Endometrium (tissue), 2 donors: Measurements from ENCODE around the gene TECPR2.
"Not testable (repeated sequence)": the region's sequence is repeated elsewhere in the genome, so short reads cannot be mapped to it uniquely, and the experiment has no call there.

Source experiments
- FAIRE-seq: peaks from 2 replicates; lab custom pipeline; 2012; peaks lifted over from hg19 to GRCh38; lab: Jason Lieb, UNC
- donor health status: control.
- donor health status: control.

Gene TECPR2

GRCh38 chr14:102333390-102333789 lies 29.4 kb upstream of the TECPR2 start:
- no peak for FAIRE-seq

GRCh38 chr14:102333795-102334705 lies 28.7 kb upstream of the TECPR2 start:
- FAIRE-seq, result no peak

DNA sequence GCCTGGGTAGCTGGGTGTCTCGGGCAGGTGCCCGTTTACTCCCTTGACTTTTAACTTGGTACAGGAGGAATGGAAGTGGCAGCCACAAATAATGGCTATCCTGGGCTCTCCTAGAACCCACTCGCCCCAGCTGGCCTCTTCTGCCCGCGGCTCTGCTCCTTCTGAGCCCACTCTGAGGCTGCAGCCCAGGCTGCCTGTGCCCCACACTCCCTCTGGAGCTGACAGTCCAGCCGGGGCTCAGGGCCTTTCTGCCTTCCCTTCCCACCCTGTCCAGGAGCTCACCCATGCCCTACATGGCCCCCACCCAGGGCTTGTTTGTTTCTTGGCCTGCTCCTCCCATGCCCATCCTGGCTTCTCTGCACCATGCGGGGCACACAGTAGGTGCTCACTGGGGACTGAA lies 27.6 kb upstream of the TECPR2 start:
- FAIRE-seq, result no peak

- FAIRE-seq, result no peak
Measured at GRCh38 chr14:102338724-102339123, 24.0 kb upstream of the TECPR2 start.

- no peak for FAIRE-seq
Measured at GRCh38 chr14:102341566-102341965, 21.2 kb upstream of the TECPR2 start.

- FAIRE-seq, result no peak
Measured at GRCh38 chr14:102342238-102342637, 20.5 kb upstream of the TECPR2 start.

DNA sequence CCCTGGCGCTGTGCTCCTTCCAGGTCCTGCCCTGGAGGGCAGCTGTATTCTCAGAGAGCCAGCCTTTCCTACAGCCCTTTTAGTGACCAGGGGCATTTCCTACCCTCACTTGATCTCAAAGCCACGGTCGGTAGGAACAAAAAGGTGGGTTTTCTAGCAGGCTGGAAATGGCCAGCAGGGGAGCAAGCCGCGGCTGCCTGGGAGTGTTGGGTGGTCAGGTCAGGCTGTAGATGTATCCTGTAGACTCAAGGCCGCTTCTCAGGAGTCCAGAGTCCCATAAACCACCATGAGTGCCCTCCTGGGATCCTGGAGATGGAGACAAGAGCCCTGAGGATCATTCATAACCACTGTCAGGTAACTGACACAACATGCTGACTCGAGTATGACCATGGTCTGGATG lies 18.7 kb upstream of the TECPR2 start:
- no peak for FAIRE-seq

DNA sequence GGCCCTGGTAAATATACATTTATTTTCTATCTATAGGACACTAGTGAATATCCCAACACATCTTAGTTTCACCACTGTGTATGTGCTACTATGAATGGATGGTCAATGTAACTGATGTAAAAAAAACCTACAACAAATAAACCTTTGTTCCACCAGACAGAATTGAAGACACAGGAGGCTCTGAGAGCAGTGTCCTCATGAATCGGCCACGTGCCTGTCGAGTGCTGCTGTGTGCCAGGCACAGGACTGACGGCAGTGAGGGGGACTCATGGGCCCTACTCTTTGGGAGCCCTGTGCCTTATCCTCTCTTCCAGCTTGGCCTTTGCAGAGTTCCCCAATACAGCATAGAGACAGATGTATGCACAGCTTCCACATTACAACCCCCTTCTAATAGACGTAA lies 18.3 kb upstream of the TECPR2 start:
- FAIRE-seq, result no peak

DNA sequence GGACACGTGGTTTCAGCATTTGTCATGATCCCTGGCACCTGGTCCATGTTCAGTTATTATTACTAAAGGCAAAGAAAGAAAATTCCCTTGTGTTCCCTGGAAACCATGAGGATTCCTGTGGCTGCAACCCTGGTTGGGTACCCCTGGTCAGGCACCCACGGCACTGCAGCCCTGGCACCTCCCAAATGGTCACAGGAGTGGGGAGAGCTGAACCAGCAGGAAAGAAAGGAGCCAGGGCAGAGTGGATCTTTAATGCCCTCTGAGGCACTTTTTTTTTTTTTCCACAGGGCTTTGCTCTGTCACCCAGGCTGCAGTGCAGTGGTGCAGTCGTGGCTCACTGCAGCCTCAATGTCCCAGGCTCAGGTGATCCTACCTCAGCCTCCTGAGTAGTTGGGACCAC lies 17.5 kb upstream of the TECPR2 start:
- no peak for FAIRE-seq

DNA sequence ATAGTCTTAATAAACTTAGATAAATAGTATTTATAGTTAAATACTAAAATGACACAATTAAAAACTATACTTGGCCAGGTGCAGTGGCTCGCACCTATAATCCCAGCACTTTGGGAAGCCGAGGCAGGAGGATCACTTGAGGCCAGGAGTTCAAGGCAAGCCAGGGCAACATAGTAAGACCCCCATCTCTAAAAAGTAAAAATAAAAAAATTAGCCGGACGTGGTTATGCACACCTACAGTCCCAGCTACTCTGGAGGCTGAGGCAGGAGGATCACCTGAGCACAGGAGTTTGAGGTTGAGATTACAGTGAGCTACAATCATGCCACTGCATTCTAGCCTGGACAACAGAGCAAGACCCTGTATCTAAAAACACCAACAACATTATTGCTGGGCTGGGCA lies 16.1 kb upstream of the TECPR2 start:
- FAIRE-seq, result no peak

GRCh38 chr14:102348376-102348775 lies 14.4 kb upstream of the TECPR2 start:
- no peak for FAIRE-seq

GRCh38 chr14:102351023-102351422 lies 11.7 kb upstream of the TECPR2 start:
- no peak for FAIRE-seq

DNA sequence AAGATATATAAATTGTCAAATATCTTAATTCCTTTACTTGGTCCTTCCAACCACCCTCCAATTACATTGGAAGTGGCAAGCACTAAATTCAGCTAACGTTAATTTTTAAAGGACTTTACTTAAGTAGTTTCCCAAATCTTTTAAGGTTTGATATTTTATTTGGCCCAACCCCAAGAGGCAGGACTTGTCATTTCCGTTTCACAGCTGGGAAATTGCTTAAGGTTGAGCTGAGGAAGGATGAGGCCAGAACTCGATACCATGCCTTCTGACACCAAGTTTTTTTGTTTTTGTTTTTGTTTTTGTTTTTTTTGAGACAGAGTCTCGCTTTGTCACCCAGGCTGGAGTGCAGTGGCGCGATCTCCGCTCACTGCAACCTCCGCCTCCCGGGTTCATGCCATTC lies 11.1 kb upstream of the TECPR2 start:
- not testable (repeated sequence) for FAIRE-seq

GRCh38 chr14:102352213-102352612 lies 10.5 kb upstream of the TECPR2 start:
- FAIRE-seq, result no peak

DNA sequence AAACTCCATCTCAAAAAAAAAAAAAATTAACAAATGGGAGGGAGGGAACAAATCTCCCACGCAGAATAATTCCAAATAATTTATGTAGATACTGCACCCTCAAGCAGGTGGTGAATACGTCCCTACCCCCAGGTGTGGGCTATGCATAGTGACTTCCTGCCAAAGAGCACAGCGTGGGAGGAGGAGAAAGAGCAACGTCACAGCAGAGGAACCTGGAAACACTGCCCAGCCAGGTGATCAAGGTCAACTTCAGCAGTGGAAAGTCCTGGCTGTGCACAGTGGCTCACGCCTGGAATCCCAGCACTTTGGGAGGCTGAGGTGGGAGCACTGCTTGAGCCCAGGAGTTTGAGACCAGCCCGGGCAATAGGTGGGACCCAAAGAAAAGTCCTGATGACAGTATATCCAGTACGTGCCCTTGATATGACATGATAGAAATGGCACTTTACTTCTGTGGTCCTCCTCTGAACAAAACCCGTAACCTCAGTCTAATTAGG lies 9.6 kb upstream of the TECPR2 start:
- no peak for FAIRE-seq

DNA sequence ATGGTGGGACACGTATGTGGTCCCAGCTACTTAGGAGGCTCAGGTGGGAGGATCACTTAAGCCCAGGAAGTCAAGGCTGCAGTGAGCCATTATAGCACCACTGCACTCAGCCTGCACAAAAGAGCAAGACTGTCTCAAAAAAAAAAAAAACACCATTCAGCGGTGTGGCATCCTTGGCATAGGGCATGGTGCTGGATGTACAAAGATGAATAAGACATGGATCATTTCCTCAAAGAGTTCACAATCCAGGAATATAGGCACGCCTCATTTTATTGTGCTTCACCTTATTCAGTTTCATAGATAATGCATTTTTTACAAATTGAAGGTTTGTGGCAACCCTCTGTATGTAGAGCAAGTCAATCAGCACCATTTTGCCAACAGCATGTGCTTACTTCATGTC lies 6.5 kb upstream of the TECPR2 start:
- FAIRE-seq, result no peak

- FAIRE-seq, result no peak
Measured at GRCh38 chr14:102359341-102359740, 3.4 kb upstream of the TECPR2 start.

GRCh38 chr14:102360388-102360787 lies 2.4 kb upstream of the TECPR2 start:
- FAIRE-seq, result no peak

- FAIRE-seq, result no peak
Measured at GRCh38 chr14:102362084-102362483, 657 bp upstream of the TECPR2 start.

- FAIRE-seq, result no peak
Measured at GRCh38 chr14:102363182-102363943, 622 bp downstream of the TECPR2 start.

- FAIRE-seq, result no peak
Measured at GRCh38 chr14:102370305-102370809, 7.6 kb downstream of the TECPR2 start.

DNA sequence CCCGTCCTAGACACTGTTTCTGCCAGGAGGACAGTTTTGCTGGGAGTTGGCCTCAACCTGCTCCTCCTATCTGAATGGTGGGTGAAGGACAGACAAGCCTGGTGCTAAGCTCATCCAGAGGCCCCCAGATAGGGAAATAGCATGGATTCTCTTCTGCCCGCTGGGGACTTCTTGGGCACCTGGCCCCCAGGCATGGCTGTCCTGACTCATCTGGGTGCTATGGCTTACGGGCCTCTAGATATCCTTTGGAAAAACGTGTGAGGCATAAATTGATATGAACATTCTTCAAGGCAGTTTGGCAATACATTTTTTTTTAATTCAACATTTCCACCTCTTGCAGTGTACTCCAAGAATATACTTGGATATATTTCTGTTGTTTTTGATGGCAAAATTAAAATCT lies 8.6 kb downstream of the TECPR2 start:
- FAIRE-seq, result no peak

DNA sequence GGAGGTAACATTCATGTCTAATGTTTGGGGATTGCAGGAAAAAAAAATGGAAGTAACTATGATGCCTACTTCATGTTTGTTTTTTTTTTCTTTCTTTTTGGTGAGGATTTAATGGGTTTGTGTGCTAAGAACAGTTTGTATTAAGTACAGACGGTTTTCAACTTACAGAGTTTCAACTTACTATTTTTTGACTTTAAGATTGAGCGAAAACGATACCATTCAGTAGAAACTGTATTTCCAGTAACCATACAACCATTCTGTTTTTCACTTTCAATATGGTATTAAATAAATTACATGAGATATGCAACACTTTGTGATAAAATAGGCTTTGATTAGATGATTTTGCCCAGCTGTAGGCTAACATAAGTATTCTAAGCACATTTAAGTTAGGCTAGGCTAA lies 10.4 kb downstream of the TECPR2 start:
- no peak for FAIRE-seq
